Activated CD8-positive, alpha-beta memory T cell treated with anti-CD3 and anti-CD28 coated beads for 1 hour (primary cell): ENCODE data around the gene ZNF318.
"Not testable (repeated sequence)": the region's sequence is repeated elsewhere in the genome, so short reads cannot be mapped to it uniquely, and the experiment has no call there.

Experiments used
- DNase-seq, 2 donors: peaks; one replicate each; pipeline ENCODE4 v3.0.0-alpha.2; 2020; ENCODE audit warnings: low read depth in 1 of 2; ENCODE audit errors: extremely low read depth in 1 of 2

The ZNF318 gene

DNA sequence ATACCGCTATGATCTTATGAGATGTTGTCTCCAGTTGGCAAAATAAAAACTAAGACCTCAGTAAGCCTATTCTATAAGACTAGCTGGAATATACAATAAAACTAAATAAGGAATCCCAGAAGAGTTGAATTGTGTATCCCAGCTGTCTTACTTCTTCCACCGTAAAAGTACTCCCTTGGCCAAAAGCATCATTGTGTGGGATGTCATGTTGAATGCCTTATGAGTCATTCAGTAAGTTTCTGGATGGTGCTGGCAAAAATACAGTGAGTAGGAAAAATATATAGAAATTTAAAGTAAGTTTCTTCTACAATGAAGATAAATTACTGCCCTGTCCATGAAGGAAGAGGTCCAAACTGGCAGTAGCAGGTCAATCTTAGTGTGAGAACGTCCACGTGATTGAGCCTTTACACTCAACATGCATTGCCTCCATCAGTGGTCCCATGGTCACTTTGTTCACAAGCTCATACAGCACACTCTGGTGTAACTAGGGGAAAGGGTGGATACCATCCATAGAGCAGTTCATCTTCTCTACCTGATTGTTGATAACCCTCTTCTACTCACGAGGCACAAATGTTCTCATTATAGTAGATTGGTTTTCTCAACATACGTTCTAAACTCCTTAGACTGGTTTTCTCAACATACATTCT is 13.7 kb upstream of the ZNF318 start:
- no peak for DNase-seq

DNA sequence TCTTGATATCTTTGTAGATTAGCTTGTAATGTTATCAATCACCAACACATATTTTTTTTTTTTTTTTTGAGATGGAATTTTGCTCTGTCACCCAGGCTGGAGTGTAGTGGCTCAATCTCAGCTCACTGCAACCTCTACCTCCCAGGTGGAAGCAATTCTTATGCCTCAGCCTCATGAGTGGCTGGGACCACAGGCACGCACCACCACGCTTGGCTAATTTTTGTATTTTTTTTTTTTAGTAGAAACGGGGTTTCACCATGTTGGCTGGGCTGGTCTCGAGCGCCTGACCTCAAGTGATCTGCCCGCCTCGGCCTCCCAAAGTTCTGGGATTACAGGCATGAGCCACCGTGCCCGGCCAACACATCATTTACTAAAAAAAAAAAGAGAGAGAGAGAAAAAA is 11.4 kb upstream of the ZNF318 start:
- not testable (repeated sequence) for DNase-seq

DNA sequence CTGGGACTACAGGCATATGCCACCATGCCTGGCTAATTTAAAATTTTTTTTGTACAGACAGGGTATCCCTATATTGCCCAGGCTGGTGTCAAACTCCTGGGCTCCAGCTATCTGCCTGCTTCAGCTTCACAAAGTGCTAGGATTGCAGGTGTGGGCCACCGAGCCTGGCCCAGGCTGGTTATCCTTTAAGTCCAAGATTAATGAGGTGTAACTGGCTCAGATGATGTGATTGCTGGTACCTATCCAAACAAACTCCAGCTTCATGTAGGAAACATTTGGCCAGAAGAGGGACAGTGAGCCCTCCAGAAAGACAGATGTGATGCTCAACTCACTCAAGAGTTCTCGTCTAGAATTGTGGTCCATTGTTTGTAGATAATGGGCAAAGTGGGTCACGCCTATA is 9.2 kb upstream of the ZNF318 start:
- DNase-seq, result no peak

DNA sequence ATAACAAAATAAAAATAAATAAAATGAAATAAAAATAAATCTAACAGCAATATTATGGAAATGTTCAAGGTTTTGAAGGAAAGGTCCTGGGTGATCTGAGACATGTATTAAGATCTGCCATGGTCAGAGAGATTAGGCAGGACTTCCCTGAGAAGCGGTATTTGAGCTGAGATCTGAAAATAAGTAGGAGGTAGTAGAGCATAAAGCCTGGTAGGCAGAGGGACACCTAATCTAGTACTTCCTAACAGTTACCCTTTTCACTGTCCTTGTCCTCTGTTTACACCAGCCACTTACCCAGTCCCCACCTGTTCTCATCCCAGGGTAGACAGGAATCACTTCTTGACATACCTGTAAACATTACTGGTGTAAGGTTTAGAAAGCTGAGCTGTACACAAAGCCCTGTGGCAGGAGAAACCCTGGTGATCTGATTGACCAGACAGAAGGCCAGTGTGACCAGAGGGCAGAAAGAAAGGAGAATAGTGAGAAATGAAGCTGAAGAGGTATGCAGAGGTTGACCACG is 8.3 kb upstream of the ZNF318 start:
- DNase-seq, result no peak

DNA sequence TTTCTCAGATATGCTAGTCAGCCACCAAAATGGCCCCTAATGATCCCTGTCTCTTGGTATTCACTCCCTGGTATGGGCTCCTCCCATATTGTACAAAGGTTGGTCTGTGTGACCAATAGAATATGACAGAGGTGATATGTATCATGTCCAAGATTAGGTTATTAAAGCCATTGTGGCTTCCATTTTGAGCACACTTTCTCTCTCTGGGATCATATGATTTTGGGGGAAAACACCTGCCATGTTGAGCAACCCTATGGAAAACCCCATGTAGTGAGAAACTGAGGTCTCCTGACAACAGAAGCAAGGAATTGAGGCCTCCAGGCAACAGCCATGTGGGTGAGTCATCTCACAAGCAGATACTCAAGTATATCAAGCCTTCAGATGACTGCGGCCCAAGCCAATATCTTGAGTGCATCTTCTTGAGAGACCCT is 7.1 kb upstream of the ZNF318 start:
- no peak for DNase-seq

DNA sequence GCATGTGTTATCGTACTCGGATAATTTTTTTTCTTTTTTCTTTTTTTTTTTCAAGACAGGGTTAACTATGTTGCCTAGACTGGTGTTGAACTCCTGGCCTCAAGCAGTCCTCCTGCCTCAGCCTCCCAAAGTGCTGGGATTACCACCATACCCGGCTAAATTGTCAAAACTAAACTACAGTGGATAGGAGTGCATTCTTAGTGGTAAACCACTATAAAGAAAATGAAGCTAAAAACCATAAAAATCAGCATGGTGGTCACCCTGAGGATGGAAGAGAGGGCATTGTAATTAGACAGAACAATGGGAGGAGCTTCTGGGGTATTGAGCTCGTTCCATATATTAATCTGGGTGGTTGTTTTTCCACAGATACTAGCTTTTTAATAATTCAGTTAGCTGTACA is 6.2 kb upstream of the ZNF318 start:
- DNase-seq, result no peak

DNA sequence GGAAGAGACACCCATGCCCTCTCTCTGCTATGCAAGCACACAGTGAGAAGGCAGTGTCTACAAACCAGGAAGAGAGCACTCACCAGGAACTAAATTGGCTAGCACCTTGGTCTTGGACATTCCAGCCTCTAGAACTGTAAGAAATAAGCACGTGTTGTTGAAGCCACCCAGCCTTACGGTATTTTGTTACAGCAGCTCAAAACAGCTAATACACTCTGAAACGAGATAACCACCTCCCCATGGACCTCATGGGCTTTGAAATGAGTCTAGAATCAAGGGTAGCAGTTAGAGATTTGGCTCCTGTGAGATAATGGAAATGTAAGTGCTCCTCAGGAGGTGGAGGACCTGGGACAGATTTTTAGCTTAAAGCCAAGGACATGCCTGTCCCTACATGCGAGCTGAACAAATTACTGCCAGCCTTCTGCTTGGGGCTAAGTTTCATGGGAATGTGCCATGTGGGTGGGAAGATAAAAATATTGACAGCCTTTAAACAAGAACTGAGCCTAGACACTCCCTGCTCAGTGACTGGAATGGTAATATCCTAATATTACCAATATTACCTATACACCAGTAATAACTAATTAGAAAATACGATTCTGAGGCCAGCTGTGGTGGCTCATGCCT is 3.9 kb upstream of the ZNF318 start:
- DNase-seq, result no peak

DNA sequence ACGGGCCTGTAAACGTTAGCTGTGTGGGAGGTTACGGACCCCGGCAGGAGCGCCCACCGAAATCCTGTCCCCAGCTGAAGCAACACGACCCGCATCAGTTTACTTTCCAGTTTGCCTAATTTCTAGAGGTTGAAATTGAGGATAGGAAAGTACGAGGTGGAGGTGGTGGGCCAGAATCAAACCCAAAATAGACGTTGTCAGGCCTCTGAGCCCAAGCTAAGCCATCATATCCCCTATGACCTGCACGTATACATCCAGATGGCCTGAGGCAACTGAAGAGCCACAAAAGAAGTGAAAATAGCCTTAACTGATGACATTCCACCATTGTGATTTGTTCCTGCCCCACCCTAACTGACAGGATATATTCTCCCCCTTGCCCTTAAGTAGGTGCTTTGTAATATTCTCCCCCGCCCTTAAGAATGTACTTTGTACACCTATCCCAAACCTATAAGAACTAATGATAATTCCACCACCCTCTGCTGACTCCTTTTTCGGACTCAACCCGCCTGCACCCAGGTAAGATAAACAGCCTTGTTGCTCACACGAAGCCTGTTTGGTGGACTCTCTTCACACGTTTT is 645 bp upstream of the ZNF318 start:
- not testable (repeated sequence) for DNase-seq

DNA sequence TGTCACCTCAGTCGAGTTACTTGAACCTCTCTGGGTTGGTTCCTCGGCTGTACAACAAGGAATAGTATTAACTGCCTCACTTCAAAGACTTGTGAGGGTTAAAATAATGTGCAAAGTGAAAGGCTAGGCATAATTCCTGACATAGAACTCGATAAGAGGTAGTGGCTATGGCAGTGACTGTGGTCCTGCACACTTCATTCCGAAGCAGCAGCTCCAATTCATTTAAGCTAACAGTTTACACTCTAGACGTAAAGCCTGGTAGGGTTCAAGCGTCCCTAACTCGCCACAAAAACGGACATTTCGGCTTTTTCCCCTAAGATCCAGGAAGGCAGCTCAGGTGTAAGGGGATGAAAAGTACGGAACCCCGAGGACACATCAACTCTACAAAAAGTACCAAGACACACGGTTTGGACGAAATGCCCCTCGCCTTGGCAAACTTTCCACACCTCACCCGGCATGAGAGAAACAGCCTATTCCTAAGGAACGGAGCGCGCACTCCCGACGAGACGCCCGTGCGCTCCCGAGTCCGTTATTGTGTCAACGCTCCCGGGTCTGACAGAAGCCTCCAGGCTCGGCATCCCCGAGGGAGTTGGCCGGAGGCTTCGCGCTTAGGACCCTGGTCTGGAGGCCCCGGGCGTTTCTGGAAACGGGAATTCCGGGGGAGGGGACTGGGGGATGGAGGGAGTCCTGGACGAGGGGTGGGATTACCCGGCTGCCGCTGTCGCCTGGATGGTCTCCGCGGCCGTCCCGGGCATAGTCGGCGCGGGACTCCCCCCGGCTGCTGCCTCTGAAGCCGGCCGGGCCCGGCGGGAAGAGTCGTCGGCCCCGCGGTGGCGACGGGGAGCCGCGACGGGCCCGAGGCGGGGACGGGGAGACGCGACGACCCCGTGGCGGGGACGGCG is 937 bp downstream of the ZNF318 start:
- DNase-seq, result no peak

DNA sequence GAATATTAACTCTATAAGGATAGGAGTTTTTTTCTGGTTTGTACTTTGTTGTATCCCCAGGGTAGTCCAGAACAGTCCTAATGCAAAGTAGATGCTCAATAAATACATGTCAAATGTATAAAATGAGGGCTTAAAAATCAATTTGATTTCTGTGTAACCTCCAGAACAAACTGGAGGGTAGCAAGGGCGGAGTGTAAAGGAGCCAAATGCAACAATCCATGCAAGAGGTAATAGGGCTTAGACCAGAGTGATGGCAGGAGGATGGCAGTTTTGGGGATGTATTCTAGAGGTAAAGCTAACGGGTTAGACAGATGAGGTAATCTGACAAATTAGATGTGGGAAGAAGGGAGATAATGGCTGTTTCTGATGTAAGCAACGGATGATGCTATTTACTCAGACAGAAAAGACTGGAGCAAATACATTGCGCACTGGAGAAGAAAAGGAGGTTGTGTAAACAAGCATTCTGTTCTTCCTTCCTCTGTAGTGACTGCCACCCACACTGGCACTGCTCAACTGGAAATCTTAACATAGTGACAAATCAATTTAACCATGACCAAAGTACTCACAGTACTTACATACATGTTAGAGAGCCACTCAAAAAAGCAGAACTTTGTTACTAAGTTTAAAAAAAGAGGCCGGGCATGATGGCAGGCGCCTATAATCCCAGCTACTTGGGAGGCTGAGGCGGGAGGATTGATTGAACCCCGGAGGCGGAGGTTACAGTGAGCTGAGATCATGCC is 2.0 kb downstream of the ZNF318 start:
- no peak for DNase-seq

DNA sequence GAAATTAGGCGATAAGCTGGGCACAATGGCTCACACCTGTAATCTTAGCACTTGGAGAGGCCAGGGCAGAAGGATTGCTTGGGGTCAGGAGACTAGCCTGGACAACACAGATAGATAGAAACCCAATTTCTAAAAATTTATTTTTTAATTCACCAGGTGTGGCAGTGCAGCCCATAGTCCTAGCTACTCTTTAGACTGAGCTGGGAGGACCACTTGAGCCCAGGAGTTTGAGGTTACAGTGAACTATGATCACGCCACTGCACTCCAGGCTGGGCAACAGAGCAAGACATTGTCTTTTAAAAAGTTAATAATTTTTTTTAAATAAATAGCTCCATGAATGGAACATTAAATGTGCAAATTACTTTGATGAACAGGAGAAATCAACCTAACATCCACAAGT is 8.2 kb downstream of the ZNF318 start:
- no peak for DNase-seq

DNA sequence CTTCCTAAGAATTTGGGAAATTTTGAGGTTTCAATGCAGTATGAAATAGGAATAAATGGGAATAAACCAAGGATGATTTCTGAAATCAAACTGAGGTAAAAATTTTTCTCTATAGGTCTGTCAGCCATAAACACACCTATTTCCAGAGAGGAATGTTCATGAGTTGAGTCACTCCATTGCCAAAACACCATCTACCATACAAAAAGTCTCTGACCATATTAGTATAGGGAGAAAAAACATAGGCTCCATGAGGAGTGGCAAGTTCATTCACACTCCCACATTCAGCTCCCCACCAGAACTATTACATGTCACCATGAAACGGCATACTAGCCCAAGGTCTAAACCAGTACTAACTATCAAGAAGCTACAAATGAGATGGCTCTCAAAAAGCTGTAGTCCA is 9.6 kb downstream of the ZNF318 start:
- DNase-seq, result no peak

DNA sequence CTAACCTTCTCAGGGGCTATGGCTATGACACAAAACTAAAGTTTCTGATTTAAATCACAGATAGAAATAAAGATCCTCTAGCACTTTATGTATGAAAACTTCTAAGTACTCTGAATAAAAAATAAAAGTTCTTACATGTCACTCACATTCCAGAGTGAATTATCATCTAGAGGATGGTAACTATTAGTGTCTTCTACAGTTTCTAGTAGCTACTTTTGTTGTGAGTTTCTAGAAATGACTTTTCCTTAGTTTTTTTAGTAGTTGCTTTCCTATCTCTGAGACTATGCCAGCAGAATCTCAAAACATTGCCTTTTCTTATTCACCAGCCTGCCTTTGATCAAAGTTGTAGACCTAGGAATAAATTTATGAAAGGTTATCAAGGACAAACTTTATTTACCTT is 10.1 kb downstream of the ZNF318 start:
- DNase-seq, result no peak

DNA sequence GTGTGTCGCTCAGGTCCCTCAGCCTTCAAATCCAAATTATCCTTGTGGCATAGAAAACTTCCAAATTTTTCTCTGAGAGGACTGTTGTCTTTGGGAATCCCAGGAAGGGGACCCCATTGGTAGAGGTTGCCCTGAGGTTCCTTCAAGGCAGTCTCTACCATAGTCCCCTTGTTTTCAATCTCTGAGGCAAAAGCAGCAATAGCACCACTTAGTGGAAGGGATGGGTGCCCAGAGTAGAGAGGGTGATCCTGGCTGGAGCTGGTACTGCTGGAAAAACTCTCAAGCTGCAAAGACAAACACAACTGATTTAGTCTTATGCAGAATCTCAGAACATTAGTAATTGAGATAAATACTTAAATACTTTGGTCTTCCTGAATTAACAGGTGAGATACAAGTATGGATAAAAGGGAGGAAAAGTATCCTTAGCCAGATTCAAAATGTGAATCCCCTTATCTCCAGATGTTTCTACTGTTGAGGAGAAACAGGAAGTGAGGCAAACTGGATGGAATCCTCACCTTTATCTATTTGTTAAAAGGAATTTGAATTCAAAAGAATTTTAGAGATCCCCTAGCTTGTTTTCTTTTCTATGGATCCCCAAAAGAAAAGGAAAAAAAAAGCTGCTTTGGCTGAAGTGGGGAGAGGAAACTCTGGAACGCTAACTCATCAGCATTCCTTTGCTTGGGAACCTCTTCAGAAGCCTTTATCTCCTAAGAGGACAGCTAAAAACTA is 13.4 kb downstream of the ZNF318 start:
- no peak for DNase-seq

DNA sequence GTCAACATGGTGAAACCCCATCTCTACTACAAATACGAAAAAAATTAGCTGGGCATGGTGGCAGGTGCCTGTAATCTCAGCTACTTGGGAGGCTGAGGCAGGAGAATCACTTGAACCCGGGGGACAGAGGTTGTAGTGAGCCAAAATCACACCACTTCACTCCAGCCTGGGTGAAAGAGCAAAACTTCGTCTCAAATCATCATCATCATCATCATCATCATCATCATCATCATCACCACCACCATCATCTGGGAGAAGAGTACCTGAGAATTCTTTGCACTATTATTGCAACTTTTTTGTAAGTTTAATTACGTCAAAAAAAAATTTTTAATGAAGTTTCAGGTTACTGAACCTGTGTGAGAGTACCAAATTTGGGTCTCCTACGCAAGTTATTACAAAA is 17.5 kb downstream of the ZNF318 start:
- not testable (repeated sequence) for DNase-seq

DNA sequence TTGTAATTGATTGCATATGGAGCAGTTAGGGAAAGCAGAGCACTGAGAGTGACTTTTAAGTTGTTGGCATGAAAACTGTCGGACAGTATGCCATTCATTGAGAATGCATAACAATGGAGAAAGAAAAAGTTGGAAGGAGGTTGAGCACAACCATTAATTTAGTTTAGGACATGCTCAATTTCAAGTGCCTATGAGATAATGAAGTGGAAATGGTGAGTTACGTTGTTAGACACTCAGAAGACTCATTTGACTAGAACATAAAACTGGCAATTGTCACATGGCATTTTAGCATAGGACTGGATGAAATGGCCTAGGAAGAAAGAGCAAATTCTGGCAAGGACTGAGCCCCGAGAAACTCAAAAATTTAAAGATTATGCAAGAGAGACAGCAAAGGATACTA is 22.0 kb downstream of the ZNF318 start:
- no peak for DNase-seq

DNA sequence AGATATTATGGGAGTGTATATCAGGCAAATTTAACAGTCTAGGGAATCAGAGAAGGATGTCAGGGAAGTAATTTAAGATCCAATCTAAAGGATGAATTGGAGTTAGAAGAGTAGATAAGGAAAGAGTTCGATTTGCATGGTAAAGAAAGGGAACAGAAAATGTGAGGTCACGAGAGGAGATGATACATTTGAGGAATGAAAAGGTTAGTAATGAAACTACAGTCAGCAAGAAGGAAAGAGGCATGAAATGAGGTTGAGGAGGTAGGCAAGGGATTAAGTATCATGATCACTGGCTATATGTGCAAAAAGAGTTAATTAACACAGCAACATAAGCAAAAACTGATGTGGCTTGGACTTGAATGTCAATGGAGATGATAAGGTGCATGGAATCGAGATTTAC is 22.4 kb downstream of the ZNF318 start:
- no peak for DNase-seq

DNA sequence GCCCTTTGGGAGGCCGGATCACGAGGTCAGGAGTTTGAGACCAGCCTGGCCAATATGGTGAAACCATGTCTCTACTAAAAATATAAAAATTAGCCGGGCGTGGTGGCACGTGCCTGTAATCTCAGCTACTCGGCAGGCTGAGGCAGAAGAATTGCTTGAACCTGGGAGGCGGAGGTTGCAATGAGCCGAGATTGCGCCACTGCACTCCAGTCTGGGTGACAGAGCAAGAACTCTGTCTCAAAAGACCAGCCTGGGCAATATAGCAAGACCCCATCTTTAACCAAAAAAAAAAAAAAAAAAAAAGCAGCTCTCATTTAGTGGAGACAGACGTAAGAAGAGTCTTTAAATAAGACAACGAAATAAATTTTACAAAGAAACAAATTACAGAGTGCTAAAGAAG is 23.2 kb downstream of the ZNF318 start:
- DNase-seq, result not testable (repeated sequence)

DNA sequence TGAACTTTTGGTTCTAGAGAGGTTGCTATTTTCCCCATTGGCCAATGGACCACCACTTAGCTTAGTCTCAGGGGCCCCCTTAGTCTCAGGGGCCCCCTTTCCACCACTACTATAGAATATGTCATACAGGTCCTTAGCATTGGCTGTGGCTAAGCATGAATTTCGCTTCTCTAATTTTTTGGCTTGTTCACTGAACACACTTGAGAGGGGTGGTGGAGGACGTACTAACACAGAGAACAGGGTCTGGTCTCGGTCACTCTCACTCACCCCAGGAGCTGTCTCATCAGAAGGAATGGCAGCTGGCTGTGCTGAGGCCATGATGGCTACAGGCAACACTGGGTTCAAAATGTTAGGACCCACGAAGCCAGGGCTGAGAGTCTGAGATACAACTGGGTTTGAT is 30.3 kb downstream of the ZNF318 start:
- DNase-seq, result no peak

DNA sequence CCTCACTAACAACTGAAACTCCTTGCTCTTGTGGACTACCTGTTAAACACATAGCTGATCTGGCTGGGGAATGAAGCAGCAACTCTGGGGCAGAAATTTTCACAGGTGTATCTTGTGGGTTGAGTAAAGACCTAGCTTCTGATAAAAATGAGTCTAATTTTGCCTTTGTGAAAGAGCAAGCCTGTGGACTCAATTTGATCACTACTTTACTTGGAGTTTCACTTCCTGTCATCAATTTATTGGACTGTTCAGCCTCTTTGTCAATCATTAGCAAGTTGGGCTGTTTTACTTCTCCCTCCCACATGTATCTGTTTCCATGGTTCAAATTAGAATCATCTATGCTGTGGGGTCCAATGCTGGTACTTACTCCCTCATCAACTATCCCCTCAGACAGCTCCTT is 31.2 kb downstream of the ZNF318 start:
- no peak for DNase-seq
